ENCODE measurements around the gene TRMT2A. TPM values are rescaled to one million over a fixed set of nuclear protein-coding genes. Genes with fewer than 3 reads are reported as not detected.

The TRMT2A gene
- total RNA-seq, 1 experiment from 2014 or later, result 78.5 TPM

DNA sequence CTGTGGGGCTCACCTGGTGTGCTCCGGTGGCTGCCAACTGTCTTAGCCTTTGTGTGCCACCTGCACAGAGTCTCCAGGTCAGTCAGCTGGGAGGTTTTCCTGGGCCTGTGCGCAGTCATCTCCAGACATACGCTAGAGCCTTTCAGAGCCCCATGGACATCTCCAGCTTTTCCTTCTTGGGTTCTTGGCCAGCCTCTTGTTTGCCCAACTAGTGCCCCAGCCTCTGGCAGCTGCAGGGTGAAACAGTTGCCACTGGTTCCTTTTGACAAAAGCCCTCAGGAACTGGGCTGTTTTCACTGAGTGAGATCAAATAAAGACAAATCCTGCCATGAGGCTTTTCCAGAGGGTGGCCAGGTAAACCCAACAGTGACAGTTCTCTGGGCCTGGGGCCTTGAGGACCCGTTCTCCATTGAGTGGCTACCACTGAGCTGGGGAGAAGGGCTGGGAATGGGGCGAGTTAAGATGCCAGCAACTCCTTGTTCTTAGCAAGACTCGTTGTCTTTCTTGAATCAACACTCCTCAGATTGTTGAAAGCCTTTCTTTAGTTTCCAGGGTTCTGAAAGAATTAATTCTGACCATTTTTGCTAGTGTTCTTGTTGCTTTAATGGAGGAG lies 17.8 kb downstream of the TRMT2A start:
- Histone ChIP-seq H3K27me3 (ENCODE audit: control insufficient read depth, insufficient read depth, low read length) (no peaks in the 10 kb centered on the region), H3K36me3 (replicated peaks; ENCODE audit: control insufficient read depth, insufficient read depth, low read length) (peaks cover 43% of the 10 kb centered on the region), H3K4me3 (ENCODE audit: insufficient read depth, low read depth, low read length) (no peak overlapping the region)
- DNase-seq, result no peak

DNA sequence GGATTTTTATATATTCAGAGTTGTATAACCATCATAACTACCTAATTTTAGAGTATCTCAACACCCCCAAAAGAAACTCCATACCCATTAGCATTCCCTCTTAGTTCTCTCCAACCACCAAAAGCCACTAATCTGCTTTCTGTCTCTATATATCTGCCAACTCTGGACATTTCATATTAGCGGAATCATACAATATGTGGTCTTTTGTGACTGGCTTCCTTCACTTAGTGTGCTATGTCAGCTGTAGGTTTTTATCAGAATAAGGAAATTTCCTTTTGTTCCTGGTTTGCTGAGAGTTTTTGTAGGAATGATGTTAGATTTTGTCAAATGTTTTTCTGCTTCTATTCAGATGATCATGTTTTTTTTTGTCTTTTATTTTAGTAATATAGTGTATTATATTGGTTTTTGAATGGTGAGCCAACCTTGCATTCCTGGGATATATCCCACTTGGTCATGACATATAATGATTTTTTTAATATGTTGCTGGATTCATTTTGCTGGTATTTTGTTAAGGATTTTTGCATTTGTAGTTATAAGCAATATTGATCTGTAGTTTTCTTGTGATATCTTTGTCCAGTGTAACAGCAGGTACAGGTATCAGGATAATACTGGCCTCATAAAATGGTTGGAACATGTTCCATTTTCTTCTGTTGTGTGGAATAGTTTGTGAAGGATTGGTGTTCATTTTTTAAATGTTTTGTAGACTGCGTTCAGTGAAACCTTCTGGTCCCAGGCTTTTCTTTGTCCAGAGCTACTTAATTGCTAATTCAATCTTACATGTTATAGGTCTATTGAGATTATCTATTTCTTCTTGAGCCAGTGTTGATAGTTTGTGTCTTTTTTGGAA lies 20.2 kb downstream of the TRMT2A start:
- no peaks in the 10 kb centered on the region for H3K27me3 ChIP-seq (ENCODE audit: control insufficient read depth, insufficient read depth, low read length)
- no peak overlapping the region for H3K4me3 ChIP-seq (ENCODE audit: insufficient read depth, low read depth, low read length)
- no peak for DNase-seq
- peaks cover 55% of the 10 kb centered on the region for H3K36me3 ChIP-seq (replicated peaks; ENCODE audit: control insufficient read depth, insufficient read depth, low read length)

DNA sequence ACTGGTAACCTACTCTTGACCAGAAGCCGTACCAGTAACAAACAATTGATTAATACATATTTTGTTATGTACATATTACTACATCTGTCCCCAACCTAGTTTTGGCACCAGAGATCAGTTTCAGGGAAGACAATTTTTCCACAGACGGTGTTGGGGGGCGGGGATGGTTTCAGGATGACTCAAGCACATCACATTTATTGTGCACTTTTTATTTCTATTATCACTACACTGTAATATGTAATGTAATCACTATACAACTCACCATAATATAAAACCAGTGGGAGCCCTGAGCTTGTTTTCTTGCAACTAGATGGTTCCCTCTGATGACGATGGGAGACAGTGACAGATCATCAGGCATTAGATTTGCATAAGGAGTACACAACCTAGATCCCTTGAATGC lies 21.5 kb downstream of the TRMT2A start:
- no peaks in the 10 kb centered on the region for H3K27me3 ChIP-seq (ENCODE audit: control insufficient read depth, insufficient read depth, low read length)
- peaks cover 65% of the 10 kb centered on the region for H3K36me3 ChIP-seq (replicated peaks; ENCODE audit: control insufficient read depth, insufficient read depth, low read length)
- H3K4me3 ChIP-seq (ENCODE audit: insufficient read depth, low read depth, low read length), result no peak overlapping the region
- DNase-seq, result no peak

DNA sequence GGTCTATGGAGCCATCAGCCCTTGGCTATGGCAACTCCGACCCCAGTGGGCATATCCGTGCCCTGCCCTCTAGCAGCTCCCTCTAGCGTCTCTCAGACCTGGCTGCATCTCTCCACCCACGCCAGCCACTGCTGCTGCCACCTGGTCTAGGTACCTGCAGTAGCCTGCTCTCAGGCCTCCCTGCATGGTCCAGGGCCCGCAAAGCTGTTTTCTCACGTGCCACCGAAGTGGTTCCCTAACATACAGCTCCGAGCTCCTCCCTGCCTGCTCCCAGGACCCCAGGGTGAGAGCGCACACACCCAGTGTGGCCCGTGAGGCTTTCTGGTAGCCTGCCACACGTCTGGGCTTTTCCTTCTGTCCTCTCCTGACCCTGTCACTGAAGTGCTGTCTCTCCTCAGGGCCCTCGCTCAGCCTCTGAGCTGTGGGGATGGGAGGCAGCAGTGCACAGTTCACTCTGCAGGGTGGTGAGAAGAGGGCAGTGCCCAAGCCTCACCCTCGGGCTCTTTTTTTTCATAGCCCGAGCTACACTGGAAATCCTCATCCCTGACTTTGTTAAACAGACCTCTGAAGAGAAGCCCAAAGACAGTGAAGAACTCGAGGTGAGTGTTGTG lies 22.7 kb downstream of the TRMT2A start:
- Histone ChIP-seq H3K36me3 (replicated peaks; ENCODE audit: control insufficient read depth, insufficient read depth, low read length) (peaks cover 69% of the 10 kb centered on the region), H3K27me3 (ENCODE audit: control insufficient read depth, insufficient read depth, low read length) (no peaks in the 10 kb centered on the region), H3K4me3 (ENCODE audit: insufficient read depth, low read depth, low read length) (no peak overlapping the region)
- DNase-seq, result no peak

DNA sequence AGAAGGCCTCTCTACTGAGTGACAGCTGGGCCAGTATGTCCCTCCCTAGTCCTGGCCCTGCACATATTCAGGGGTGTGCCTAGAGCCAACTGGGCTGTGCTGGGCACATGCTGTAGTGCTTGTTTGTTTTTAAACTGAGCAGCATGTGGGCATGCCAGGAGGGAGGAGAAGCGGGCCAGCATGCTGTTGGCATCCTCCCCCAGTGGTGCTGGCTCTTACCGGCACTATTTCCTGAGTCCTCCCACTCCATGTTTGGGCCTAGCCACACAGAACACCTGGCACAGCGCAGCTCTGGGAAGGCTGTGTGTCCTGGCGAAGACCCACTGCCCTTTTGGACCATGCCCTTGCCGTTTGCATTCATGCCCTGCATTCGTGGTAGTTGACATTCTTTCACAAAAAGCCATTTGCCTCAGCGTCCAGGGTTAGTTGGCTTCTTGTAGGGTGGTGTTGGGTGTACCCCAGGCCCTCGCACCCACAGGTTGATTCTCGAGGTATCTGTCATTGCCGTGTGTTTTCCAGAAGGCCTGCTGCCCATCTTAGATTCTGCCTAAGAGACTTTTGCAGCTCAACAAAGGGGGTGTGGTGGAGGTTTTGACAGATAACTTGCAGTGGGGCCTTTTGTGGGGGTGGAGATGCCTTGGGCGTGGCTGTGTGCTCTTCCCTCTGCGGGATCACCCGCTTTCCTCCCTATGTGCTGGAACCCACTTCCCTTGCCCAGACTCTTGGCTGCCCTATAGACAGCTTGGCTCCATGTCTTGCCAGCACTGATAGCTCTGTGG lies 23.4 kb downstream of the TRMT2A start:
- no peak for DNase-seq
- no peak overlapping the region for H3K4me3 ChIP-seq (ENCODE audit: insufficient read depth, low read depth, low read length)
- H3K27me3 ChIP-seq (ENCODE audit: control insufficient read depth, insufficient read depth, low read length), result no peaks in the 10 kb centered on the region
- peaks cover 71% of the 10 kb centered on the region for H3K36me3 ChIP-seq (replicated peaks; ENCODE audit: control insufficient read depth, insufficient read depth, low read length)

DNA sequence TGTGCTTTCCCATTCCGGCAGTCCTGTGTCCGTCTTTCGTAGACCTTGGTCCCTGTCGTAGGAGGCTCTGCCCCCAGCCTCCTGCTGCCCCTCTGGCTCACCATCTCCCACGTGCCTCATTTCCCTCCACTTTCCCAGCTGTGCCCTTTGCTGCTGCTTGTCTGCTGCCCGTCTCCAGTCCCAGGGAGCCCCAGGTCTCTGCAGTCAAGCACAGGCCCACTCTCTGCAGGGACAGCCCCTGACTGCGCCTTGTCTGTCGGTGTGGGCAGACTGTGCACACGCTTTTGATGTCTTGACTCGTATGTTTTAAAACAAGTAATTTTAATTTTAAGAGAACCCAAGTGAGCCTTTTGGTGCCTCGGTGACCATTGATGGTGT lies 24.6 kb downstream of the TRMT2A start:
- peaks cover 79% of the 10 kb centered on the region for H3K36me3 ChIP-seq (replicated peaks; ENCODE audit: control insufficient read depth, insufficient read depth, low read length)
- no peaks in the 10 kb centered on the region for H3K27me3 ChIP-seq (ENCODE audit: control insufficient read depth, insufficient read depth, low read length)
- H3K4me3 ChIP-seq (ENCODE audit: insufficient read depth, low read depth, low read length), result no peak overlapping the region
- no peak for DNase-seq

DNA sequence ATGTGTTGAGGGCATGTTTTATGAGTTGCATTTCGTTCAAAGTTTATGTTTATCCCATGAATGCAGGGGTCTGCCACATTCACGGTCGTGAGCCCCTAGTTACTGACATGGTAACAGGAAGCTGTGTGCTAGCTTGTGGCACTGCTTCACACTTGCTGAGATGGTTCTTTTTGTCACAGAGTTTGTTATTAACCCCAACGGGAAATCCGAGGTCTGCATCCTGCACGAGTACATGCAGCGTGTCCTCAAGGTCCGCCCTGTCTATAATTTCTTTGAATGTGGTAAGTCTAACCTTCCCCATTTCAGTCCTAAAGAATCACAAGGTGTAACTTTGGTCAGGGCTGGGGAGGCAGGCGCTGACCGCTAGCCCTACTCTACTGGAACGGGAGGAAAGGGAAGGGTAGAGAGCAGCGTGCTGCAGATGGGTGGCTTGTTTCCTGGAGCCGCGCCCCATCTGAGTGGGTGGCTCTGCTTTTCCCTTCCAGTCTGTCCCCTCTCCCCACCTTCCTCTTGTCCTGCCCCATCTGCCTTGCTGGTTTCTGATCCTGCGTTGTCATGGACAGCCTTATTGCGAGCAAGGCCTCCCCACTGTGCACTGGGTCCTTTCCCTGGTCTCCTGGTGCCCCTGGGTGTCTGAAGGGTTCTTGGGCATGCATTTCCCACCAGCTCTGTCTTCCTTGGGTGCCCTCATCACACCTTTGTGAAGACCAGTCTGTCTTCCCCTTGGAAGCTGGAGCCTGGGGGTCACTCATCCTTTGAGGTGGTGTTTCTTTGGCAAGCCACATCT lies 25.1 kb downstream of the TRMT2A start:
- peaks cover 84% of the 10 kb centered on the region for H3K36me3 ChIP-seq (replicated peaks; ENCODE audit: control insufficient read depth, insufficient read depth, low read length)
- no peaks in the 10 kb centered on the region for H3K27me3 ChIP-seq (ENCODE audit: control insufficient read depth, insufficient read depth, low read length)
- no peak for DNase-seq
- H3K4me3 ChIP-seq (ENCODE audit: insufficient read depth, low read depth, low read length), result no peak overlapping the region

DNA sequence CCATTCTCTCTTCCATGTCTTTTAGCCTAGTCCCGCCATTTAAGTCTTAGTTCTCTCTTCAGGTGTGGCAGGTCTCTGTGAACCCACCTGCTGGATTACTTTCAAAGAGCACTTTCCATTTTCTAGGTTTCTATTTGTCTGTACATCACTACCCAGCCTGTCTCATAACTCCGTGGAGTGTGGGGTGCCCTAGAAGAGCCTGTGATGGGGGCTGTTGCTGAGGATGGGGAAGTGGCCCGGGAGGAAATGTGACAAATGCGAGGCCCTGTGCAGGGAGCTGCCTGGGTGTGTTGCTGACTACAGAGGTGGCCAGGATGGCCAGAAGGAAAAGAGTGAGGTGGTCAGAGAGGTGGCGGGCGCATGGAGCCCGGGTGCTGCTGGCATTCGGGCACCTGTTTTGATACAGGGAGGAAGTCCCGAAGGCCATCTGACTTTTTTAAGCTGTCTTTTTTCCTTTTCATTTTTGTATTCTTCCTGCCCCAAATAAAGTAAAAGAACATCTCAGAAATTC lies 26.2 kb downstream of the TRMT2A start:
- Histone ChIP-seq H3K27me3 (ENCODE audit: control insufficient read depth, insufficient read depth, low read length) (no peaks in the 10 kb centered on the region), H3K36me3 (replicated peaks; ENCODE audit: control insufficient read depth, insufficient read depth, low read length) (peaks cover 86% of the 10 kb centered on the region), H3K4me3 (ENCODE audit: insufficient read depth, low read depth, low read length) (no peak overlapping the region)
- no peak for DNase-seq

DNA sequence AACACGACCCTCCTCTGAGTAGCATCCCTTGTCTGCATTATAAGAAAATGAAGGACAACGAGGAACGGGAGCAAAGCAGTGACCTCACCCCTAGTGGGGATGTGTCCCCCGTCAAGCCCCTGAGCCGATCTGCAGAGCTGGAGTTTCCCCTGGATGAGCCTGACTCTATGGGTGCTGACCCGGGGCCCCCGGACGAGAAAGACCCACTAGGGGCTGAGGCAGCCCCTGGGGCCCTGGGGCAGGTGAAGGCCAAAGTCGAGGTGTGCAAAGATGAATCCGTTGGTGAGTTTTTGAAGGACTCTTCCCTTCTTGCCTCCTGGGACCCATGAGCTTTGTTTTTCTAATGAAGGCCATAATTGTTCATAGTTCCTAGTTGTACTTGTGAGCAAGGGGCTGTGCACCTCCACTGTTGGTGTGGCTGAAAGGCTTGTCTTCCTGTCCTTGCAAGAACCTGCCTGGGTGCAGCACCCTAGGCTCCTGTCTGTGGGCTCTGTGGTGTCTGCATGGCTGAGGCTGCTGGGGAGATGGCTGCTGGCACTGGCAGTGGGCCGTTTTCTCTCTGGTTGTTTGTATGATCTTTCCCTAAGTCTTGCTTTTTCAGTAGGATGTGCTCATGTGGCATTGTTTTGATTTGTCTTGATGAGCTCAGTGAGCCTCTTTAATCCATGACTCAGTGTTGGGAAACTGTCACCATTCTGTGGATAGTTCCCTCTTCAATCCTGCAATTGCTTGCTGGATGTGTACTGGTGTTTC lies 26.9 kb downstream of the TRMT2A start:
- no peak overlapping the region for H3K4me3 ChIP-seq (ENCODE audit: insufficient read depth, low read depth, low read length)
- peaks cover 84% of the 10 kb centered on the region for H3K36me3 ChIP-seq (replicated peaks; ENCODE audit: control insufficient read depth, insufficient read depth, low read length)
- H3K27me3 ChIP-seq (ENCODE audit: control insufficient read depth, insufficient read depth, low read length), result no peaks in the 10 kb centered on the region
- no peak for DNase-seq

DNA sequence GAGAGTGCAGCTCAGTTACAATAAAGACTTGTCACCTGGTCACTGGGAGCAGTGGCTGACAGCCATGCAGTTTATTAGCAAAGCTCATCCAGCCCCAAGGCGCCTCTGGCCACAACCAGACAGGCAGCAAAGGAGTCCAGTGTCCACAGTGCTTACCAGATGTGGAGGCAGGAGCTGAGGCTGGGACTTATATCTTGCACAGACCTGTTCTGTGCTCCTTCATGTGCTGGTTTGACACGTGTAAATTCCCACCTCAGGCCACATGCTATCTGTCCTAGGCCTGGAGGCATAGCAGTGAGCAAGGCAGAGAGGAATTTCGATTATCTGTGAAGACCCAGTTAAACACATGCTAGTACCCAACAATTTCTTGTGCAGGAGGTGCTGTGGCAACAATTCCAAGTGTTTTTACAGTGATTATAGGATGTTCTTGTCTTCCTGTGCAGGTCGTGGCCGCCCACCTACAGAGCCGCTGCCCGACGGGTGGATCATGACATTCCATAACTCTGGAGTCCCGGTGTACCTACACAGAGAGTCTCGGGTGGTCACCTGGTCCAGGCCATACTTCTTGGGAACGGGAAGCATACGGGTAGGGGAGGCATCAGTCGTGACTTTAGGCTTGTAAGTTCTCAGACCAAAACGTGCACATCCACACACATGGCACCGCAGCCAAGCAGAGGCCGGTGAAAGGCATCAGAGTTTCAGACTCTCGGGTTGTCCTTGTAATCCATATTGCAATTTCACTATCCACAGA lies 27.6 kb downstream of the TRMT2A start:
- H3K4me3 ChIP-seq (ENCODE audit: insufficient read depth, low read depth, low read length), result no peak overlapping the region
- DNase-seq, result no peak
- peaks cover 78% of the 10 kb centered on the region for H3K36me3 ChIP-seq (replicated peaks; ENCODE audit: control insufficient read depth, insufficient read depth, low read length)
- no peaks in the 10 kb centered on the region for H3K27me3 ChIP-seq (ENCODE audit: control insufficient read depth, insufficient read depth, low read length)

DNA sequence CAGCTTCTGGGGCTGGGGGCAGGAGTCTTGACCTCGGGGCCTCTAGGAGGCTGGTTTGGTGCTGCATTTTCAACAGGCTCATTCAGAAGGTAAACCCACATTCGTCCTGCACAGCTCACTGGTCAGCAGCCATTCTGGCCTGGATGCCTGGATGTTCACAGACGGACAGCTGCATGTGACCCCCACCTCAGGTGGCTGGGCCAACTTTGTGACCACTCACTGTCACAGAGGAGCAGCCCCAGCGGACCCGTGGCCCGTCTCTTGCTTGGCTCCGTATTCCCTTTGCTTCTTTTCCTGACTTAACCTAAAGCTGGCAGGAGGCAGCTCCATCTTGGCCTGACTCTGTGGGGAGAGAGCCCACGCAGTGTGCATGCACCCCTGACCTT lies 28.8 kb downstream of the TRMT2A start:
- peaks cover 66% of the 10 kb centered on the region for H3K36me3 ChIP-seq (replicated peaks; ENCODE audit: control insufficient read depth, insufficient read depth, low read length)
- no peaks in the 10 kb centered on the region for H3K27me3 ChIP-seq (ENCODE audit: control insufficient read depth, insufficient read depth, low read length)
- DNase-seq, result no peak
- H3K4me3 ChIP-seq (ENCODE audit: insufficient read depth, low read depth, low read length), result no peak overlapping the region

DNA sequence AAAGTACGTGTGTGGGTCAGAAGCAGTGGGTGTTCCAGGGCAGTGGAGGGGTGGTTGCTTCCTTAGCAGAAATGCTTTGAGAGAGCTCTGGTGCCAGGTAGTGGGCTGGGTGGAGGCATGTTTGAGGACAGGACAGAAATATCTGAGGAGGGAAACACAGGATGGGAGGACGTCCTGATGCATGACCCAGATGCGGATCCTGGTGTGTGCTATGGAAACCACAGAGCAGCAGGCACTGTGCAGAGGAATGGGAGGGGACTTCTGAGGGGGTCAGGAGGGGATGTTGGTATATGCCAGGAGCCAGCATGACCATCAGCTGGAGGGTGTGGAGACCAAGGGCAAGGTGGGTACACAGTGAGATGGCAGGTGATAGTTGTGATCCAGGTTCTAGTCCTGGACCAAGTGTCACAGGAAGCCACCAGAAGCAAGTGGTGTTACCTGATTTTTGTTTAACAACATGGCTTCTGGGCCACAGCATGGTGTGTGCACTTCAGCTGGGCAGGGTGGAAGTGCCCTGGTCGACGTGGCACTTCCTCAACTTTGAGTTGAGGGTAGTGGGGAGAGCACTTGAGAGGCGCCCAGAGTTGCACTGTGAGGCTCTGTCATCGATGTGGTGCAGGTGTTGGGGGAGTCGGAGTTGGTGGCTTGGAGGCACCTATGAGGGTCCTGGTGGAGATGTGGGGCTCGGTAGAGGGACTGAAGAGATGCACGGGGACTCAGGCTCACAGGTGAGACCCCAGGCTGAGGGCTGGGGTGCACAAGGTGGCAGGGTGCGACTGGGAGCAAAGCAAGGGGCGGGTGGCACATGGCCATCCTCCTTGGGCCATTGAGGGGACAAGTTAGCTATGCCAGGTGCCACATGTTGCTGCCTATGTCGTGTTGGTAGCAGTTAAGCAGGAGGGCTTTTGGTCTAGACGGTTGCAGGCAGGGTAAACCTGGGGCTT lies 29.4 kb downstream of the TRMT2A start:
- H3K27me3 ChIP-seq (ENCODE audit: control insufficient read depth, insufficient read depth, low read length), result no peaks in the 10 kb centered on the region
- DNase-seq, result no peak
- no peak overlapping the region for H3K4me3 ChIP-seq (ENCODE audit: insufficient read depth, low read depth, low read length)
- H3K36me3 ChIP-seq (replicated peaks; ENCODE audit: control insufficient read depth, insufficient read depth, low read length), result peaks cover 64% of the 10 kb centered on the region

Measured in H7 (cell line).